Adrenal gland (tissue), 5 donors: ENCODE results near the gene IDH3G.

ENCODE experiments used
- POLR2A ChIP-seq, 2 donors: fragments of 450-650 bp; IDR thresholded peaks; one replicate each; pipeline ENCODE4 v1.6.1; 2017; ENCODE audit warnings: antibody characterized with exemption in 2 of 2, mild to moderate bottlenecking in 2 of 2, moderate library complexity in 1 of 2
- TF ChIP-seq, protein P1 (sequence below), 6 experiments: fragments of 450-650 bp in 4 of 6; fragments of 200-600 bp in 2 of 6; sonication (generic) in 1 of 6; IDR thresholded peaks; 1 replicate in 5 of 6; 2 replicates in 1 of 6; pipeline versions ENCODE4 v1.5.1 to v1.8.0; 2016 to 2021; ENCODE audit warnings: antibody characterized with exemption in 6 of 6, mild to moderate bottlenecking in 2 of 6, moderate library complexity in 1 of 6
- donor health status: DM: no; HTN: no; CAD: no.

DNA sequence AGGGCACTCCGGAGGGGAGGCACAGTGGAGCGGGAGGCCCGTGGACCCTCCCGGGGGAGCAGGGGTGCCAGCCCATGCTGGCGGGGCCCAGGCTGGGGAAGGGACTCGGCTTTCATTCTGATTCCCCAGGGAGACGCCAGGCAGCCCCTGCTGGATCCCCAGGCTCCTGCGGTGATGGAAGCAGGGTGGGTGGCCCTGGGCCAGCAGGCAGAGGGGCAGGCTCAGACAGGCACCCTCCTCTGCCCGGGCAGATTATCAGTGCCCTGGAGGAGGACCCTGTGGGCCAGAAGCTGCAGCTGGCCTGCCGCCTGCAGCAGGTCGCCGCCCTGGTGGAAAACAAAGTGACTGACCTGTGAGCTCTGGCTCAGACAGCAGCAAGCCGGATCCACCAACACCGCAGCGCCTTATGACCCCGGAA lies 15.5 kb downstream of the IDH3G start:
- TF ChIP-seq, protein P1, sequence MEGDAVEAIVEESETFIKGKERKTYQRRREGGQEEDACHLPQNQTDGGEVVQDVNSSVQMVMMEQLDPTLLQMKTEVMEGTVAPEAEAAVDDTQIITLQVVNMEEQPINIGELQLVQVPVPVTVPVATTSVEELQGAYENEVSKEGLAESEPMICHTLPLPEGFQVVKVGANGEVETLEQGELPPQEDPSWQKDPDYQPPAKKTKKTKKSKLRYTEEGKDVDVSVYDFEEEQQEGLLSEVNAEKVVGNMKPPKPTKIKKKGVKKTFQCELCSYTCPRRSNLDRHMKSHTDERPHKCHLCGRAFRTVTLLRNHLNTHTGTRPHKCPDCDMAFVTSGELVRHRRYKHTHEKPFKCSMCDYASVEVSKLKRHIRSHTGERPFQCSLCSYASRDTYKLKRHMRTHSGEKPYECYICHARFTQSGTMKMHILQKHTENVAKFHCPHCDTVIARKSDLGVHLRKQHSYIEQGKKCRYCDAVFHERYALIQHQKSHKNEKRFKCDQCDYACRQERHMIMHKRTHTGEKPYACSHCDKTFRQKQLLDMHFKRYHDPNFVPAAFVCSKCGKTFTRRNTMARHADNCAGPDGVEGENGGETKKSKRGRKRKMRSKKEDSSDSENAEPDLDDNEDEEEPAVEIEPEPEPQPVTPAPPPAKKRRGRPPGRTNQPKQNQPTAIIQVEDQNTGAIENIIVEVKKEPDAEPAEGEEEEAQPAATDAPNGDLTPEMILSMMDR (IDR thresholded peaks at IDR 0.05) = no peak
- TF ChIP-seq POLR2A (IDR thresholded peaks at IDR 0.05) = no peak
